H1 (cell line): ENCODE data around the gene TEX48. TPM values are rescaled to one million over a fixed set of nuclear protein-coding genes. Genes with fewer than 3 reads are reported as not detected.

Experiments used
- KDM1A ChIP-seq: fragments of 200-600, 300-600 bp; sonication (generic); IDR thresholded peaks from 2 replicates; pipeline ENCODE4 v1.7.1; 2016; ENCODE audit warnings: mild to moderate bottlenecking, low read length, borderline replicate concordance
- MAFK ChIP-seq: IDR thresholded peaks from 2 replicates; pipeline ENCODE4 v1.6.1; 2012; ENCODE audit warnings: low read depth, mild to moderate bottlenecking, improper control_type of control experiment, low read length
- polyA plus RNA-seq, 7 experiments: library from polyadenylated mRNA; depleted of rRNA in 3 of 7; stranded (reverse) in 5 of 7; unstranded in 2 of 7; fragments of >200 nt in 5 of 7; fragments of 200-250 nt in 2 of 7; gene quantifications; 1 replicate in 5 of 7; 2 replicates in 1 of 7; 4 replicates in 1 of 7; pipeline versions ENCODE4 v1.2.1 to v1.2.3, GENCODE V29; 2011 to 2013; ENCODE audit warnings: missing spikeins in 2 of 7, mixed read lengths in 2 of 7
- total RNA-seq: library from RNA; stranded (reverse); fragmentation: NEBNext Ultra II Directional; extraction: Animal tissue kit (Norgen Biotek cat#: 25700); gene quantifications from 2 replicates; pipeline ENCODE4 v1.2.1, GENCODE V29; 2021
- TF ChIP-seq, protein P1 (sequence below), 3 experiments: IDR thresholded peaks; 1 replicate in 2 of 3; 2 replicates in 1 of 3; pipeline versions ENCODE4 v1.5.1 to v1.6.1; 2011; ENCODE audit warnings: low read length in 3 of 3, mild to moderate bottlenecking in 3 of 3, inconsistent platforms in 2 of 3, low read depth in 1 of 3, moderate library complexity in 1 of 3; ENCODE audit not compliant: insufficient read depth in 1 of 3; ENCODE audit errors: control extremely low read depth in 1 of 3

Gene TEX48
- total and polyA plus RNA-seq, 2 of the 8 experiments (the other 6 are each of a cell fraction or from before 2014, with no cell fraction given), result not detected

DNA sequence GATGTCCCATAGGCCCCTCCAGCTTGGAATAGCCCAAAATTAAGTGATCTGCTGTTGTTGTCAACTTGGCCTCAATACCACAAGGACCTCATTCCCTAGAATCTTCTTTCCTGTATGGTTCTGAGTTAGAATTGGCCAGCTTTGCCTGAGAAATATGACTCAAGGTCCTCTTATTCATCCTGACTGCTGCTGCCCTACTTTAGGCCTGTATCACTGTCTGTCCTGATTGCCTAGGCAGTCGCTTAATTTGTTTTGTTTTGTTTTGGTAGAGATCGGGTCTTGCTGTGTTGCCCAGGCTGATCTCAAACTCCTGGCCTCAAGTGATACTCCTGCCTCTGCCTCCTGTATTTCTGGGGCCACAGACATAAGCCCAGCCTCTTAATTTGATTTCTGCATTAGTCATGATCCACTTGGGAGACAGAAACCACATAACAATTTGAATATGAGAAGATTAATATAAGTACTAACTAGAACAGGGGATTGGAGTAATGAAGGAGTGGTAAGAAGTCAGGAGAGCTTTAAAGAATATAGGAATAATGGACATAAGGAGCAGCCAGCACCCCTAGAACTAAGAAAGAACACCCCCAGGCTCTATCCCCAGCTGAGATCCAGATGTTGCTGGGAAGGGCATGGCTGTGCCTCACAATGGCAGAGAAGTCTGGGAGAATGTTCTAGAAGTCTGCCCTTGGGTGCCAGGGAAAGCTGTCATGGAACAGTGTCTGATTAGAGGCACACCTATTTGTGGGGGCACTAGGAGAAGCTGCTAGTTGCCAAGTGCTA, 29.0 kb downstream of the TEX48 start (continued):
- no peak for TF ChIP-seq KDM1A
- TF ChIP-seq, protein P1, sequence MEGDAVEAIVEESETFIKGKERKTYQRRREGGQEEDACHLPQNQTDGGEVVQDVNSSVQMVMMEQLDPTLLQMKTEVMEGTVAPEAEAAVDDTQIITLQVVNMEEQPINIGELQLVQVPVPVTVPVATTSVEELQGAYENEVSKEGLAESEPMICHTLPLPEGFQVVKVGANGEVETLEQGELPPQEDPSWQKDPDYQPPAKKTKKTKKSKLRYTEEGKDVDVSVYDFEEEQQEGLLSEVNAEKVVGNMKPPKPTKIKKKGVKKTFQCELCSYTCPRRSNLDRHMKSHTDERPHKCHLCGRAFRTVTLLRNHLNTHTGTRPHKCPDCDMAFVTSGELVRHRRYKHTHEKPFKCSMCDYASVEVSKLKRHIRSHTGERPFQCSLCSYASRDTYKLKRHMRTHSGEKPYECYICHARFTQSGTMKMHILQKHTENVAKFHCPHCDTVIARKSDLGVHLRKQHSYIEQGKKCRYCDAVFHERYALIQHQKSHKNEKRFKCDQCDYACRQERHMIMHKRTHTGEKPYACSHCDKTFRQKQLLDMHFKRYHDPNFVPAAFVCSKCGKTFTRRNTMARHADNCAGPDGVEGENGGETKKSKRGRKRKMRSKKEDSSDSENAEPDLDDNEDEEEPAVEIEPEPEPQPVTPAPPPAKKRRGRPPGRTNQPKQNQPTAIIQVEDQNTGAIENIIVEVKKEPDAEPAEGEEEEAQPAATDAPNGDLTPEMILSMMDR (IDR thresholded peaks at IDR 0.05; ENCODE audit: control extremely low read depth in 1 of 3, insufficient read depth in 1 of 3, low read depth in 1 of 3, low read length in 3 of 3), result no peak
- TF ChIP-seq MAFK, result no peak
